ENCODE data around the gene VAV3. TPM values are rescaled to one million over a fixed set of nuclear protein-coding genes. Genes with fewer than 3 reads are reported as not detected.

The VAV3 gene
- total and polyA plus RNA-seq, 11 donors = 0.57 to 8.3 (median 1.9) TPM

DNA sequence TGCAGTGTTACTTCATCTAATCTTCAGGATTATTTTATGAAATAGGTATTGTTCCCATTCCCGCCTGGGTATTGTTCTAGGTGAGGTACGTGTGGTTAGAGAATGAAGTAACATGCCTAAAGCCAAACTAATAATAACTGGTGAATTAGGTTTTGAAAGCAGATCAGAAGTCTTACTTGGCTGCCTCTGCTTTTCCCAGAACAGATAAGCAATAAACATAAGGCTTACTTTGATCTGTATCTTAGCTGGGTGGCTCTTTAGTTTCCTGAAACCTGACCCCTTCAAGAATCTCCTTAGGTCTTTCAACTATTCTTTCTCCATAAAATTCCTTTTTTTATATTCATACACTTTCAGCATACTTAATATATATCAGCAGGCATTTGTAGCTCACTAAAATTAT lies 65.3 kb downstream of the VAV3 start:
- no peak for TF ChIP-seq POLR2A (IDR thresholded peaks at IDR 0.05)
- 58 to 73% (median 69%) methylated on average over 2 of the region's 2 CpGs for WGBS, 4 donors
- H3K4me1 ChIP-seq = peaks cover 0 to 37% (median 0%) of the 10 kb centered on the region in 12 donors
- H3K27me3 ChIP-seq = no peaks in the 10 kb centered on the region
- no peaks in the 10 kb centered on the region for H3K36me3 ChIP-seq
- ATAC-seq = no peak
- intact Hi-C loops (cut with DNase I) = loop anchor here in 1 of 10 donors (5.0 kb wide), 1 partner anchor 228 kb away; no protein-coding TSS in a partner anchor
- no peak for DNase-seq
- no peaks in the 10 kb centered on the region for H3K9me3 ChIP-seq
- no peak overlapping the region for H3K4me3 ChIP-seq
- H3K27ac ChIP-seq = no peak overlapping the region

DNA sequence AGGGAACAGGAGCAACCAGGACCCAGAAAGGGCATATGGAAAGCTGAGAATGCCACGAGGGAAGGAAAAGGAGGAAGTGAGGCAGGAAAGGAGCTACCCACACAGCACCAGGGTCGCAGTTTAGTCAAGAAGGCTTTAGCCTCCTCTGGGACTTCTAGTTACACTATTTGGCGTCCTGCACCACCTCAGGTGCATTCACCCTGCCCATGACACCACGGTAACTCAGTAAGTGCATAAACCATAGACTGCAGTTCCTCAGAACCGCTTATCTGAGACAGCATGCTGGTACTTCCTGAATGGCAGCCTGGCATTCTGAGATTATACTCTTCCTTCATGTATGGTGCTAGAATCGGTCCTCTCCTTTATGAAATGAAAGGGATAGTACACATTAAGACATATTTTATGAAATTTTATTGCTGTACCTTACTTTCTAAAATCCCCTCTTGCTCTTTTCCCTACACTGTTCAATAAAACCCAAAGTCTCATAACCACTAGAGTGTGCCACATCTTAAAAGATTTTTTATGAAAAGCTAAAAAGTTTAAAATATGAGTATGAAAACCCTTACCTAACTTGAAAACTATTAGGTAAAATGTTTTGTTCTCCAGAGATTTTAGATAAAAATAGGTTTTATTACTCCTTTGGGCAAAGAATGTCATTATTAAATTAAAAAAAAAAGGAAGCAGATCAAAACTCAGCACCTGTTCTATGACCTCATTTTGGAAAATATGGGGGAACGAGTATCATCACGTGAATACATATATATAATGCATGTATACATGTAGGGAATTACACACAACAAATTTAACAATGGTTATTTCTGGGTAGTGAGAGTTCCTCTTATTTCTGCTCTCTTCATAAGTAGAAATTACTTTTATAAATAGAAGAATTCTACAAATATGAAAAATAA lies 67.3 kb downstream of the VAV3 start:
- WGBS, 4 donors = 46 to 56% (median 52%) methylated on average over 8 of the region's 8 CpGs
- H3K9me3 ChIP-seq = no peaks in the 10 kb centered on the region
- peaks cover 0 to 37% (median 0%) of the 10 kb centered on the region in 12 donors for H3K4me1 ChIP-seq
- TF ChIP-seq POLR2A (IDR thresholded peaks at IDR 0.05) = no peak
- TF ChIP-seq, protein P1, sequence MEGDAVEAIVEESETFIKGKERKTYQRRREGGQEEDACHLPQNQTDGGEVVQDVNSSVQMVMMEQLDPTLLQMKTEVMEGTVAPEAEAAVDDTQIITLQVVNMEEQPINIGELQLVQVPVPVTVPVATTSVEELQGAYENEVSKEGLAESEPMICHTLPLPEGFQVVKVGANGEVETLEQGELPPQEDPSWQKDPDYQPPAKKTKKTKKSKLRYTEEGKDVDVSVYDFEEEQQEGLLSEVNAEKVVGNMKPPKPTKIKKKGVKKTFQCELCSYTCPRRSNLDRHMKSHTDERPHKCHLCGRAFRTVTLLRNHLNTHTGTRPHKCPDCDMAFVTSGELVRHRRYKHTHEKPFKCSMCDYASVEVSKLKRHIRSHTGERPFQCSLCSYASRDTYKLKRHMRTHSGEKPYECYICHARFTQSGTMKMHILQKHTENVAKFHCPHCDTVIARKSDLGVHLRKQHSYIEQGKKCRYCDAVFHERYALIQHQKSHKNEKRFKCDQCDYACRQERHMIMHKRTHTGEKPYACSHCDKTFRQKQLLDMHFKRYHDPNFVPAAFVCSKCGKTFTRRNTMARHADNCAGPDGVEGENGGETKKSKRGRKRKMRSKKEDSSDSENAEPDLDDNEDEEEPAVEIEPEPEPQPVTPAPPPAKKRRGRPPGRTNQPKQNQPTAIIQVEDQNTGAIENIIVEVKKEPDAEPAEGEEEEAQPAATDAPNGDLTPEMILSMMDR (IDR thresholded peaks at IDR 0.05) = peak in 1 of 12 donors; percentile 17
- intact Hi-C loops (cut with DNase I) = loop anchor here in 1 of 10 donors (5.0 kb wide), 1 partner anchor 230 kb away; no protein-coding TSS in a partner anchor
- ATAC-seq = no peak
- H3K27me3 ChIP-seq = no peaks in the 10 kb centered on the region
- H3K36me3 ChIP-seq = no peaks in the 10 kb centered on the region
- peak overlapping the region in 1 of 12 donors; percentile 18 for H3K4me3 ChIP-seq
- H3K27ac ChIP-seq = peak overlapping the region in 1 of 12 donors; percentile 6
- DNase-seq = no peak

DNA sequence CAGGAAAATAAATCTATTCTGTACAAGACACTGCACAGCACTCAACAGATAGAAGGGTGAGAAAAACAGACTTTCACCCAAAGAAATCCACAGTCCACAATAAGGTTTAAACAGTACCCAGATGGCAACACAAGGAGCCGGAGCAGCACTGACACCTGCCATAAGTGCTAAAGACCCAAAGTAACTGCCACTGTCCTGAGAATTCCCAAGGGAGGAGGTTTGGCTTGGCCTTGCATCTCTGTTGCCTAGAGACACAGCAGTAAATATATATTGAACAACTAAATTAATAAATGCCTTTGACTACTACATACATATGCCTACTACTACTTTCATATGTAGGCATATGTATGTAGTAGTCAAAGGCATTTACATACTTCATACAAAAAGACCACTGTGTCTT lies 68.0 kb downstream of the VAV3 start:
- no peak for ATAC-seq
- no peak overlapping the region for H3K4me3 ChIP-seq
- DNase-seq = no peak
- TF ChIP-seq, protein P1 (IDR thresholded peaks at IDR 0.05) = no peak
- no peak for TF ChIP-seq POLR2A (IDR thresholded peaks at IDR 0.05)
- H3K27ac ChIP-seq = no peak overlapping the region
- H3K36me3 ChIP-seq = no peaks in the 10 kb centered on the region
- 50 to 67% (median 58%) methylated on average over 1 of the region's 1 CpG for WGBS, 4 donors
- H3K27me3 ChIP-seq = no peaks in the 10 kb centered on the region
- intact Hi-C loops (cut with DNase I) = loop anchor here in 1 of 10 donors (5.0 kb wide), 1 partner anchor 230 kb away; no protein-coding TSS in a partner anchor
- no peaks in the 10 kb centered on the region for H3K9me3 ChIP-seq
- peaks cover 0 to 37% (median 0%) of the 10 kb centered on the region in 12 donors for H3K4me1 ChIP-seq

DNA sequence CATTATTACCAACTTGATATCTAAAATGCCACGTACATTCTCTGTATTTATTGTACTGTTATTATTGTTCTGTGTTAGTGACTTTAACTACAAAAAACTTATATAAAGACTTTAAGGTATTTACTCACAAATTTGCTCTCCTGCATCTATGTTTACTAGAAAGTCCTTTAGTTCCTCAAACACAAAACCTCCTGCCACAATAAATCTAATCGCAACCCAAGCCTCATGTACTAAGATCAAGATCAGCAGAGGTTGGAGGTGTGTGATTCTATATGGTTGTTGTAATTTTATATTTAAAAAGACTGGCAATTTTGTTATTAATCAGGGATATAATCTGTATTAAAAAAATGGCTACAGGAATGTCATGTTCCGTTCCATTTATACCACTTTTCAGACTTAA lies 68.6 kb downstream of the VAV3 start:
- WGBS, 4 donors = 88 to 92% (median 89%) methylated on average over 3 of the region's 3 CpGs
- intact Hi-C loops (cut with DNase I) = loop anchor here in 1 of 10 donors (5.0 kb wide), 1 partner anchor 231 kb away; no protein-coding TSS in a partner anchor
- no peak for ATAC-seq
- H3K36me3 ChIP-seq = no peaks in the 10 kb centered on the region
- H3K27me3 ChIP-seq = no peaks in the 10 kb centered on the region
- TF ChIP-seq, protein P1 (IDR thresholded peaks at IDR 0.05) = no peak
- no peak for TF ChIP-seq POLR2A (IDR thresholded peaks at IDR 0.05)
- peaks cover 0 to 37% (median 0%) of the 10 kb centered on the region in 12 donors for H3K4me1 ChIP-seq
- no peak for DNase-seq
- H3K27ac ChIP-seq = no peak overlapping the region
- H3K9me3 ChIP-seq = no peaks in the 10 kb centered on the region
- H3K4me3 ChIP-seq = no peak overlapping the region

All from heart left ventricle (tissue), 16 donors.